ENCODE measurements around the gene COX4I2. TPM values are rescaled to one million over a fixed set of nuclear protein-coding genes. Genes with fewer than 3 reads are reported as not detected.
A peak's percentile ranks its signal among the peaks of the same experiment; 100 is the strongest.

COX4I2 gene
- total RNA-seq, 1 experiment from 2014 or later = not detected

- no peak for TF ChIP-seq USF2 (CRISPR knock-in tag; IDR thresholded peaks at IDR 0.05)
- TF ChIP-seq GRHL2 (CRISPR knock-in tag; IDR thresholded peaks at IDR 0.05; ENCODE audit: insufficient replicate concordance, severe bottlenecking) = no peak
- TF ChIP-seq ARID4B (CRISPR knock-in tag; IDR thresholded peaks at IDR 0.05; ENCODE audit: borderline replicate concordance) = 0 out of 2 replicates have a peak, but pooled peaks have one; percentile 29
- peak; percentile 45; the same call in 1 of the 2 replicates for TF ChIP-seq HMGXB4 (CRISPR knock-in tag; IDR thresholded peaks at IDR 0.05)
- TF ChIP-seq PRDM15 (CRISPR knock-in tag; IDR thresholded peaks at IDR 0.05) = no peak
- 0 out of 2 replicates have a peak, but pooled peaks have one; percentile 2 for TF ChIP-seq ETV6 (CRISPR knock-in tag; IDR thresholded peaks at IDR 0.05)
- TF ChIP-seq JAZF1 (CRISPR knock-in tag; IDR thresholded peaks at IDR 0.05) = no peak
- TF ChIP-seq MLX (CRISPR knock-in tag; IDR thresholded peaks at IDR 0.05) = no peak
- no peak; the same call in 1 of the 2 replicates for TF ChIP-seq JUN (CRISPR knock-in tag; IDR thresholded peaks at IDR 0.05)
- no peak for TF ChIP-seq MYBL2 (CRISPR knock-in tag; IDR thresholded peaks at IDR 0.05)
- TF ChIP-seq ZNF317 (CRISPR knock-in tag; IDR thresholded peaks at IDR 0.05; ENCODE audit: borderline replicate concordance, low read depth) = no peak
- no peak for TF ChIP-seq ZSCAN18 (CRISPR knock-in tag; IDR thresholded peaks at IDR 0.05)
- no peak for TF ChIP-seq E2F5 (CRISPR knock-in tag; IDR thresholded peaks at IDR 0.05)
- TF ChIP-seq NFE2L1 (CRISPR knock-in tag; IDR thresholded peaks at IDR 0.05) = no peak
- TF ChIP-seq ZMAT4 (CRISPR knock-in tag; IDR thresholded peaks at IDR 0.05) = 0 out of 2 replicates have a peak, but pooled peaks have one; percentile 61
- TF ChIP-seq FOXP1 (CRISPR knock-in tag; IDR thresholded peaks at IDR 0.05; ENCODE audit: borderline replicate concordance) = no peak
- no peak for TF ChIP-seq FOXK1 (CRISPR knock-in tag; IDR thresholded peaks at IDR 0.05)
- no peak for TF ChIP-seq CBFB (CRISPR knock-in tag; IDR thresholded peaks at IDR 0.05; ENCODE audit: low read depth)
- TF ChIP-seq FOXP4 (CRISPR knock-in tag; IDR thresholded peaks at IDR 0.05) = no peak
- TF ChIP-seq ESRRA (CRISPR knock-in tag; IDR thresholded peaks at IDR 0.05; ENCODE audit: borderline replicate concordance) = no peak
These were observed 31.6 kb upstream of the COX4I2 start (continued) for GRCh38 chr20:31605902-31606803.
